Endothelial cell of hepatic sinusoid (primary cell): ENCODE measurements around the gene KRT79.

Experiments
- in situ Hi-C: cut with HindIII; loops from 2 replicates; pipeline ENCODE4 v1.10.0; 2017; ENCODE audit warnings: low sequenced_read_pairs

Gene KRT79

DNA sequence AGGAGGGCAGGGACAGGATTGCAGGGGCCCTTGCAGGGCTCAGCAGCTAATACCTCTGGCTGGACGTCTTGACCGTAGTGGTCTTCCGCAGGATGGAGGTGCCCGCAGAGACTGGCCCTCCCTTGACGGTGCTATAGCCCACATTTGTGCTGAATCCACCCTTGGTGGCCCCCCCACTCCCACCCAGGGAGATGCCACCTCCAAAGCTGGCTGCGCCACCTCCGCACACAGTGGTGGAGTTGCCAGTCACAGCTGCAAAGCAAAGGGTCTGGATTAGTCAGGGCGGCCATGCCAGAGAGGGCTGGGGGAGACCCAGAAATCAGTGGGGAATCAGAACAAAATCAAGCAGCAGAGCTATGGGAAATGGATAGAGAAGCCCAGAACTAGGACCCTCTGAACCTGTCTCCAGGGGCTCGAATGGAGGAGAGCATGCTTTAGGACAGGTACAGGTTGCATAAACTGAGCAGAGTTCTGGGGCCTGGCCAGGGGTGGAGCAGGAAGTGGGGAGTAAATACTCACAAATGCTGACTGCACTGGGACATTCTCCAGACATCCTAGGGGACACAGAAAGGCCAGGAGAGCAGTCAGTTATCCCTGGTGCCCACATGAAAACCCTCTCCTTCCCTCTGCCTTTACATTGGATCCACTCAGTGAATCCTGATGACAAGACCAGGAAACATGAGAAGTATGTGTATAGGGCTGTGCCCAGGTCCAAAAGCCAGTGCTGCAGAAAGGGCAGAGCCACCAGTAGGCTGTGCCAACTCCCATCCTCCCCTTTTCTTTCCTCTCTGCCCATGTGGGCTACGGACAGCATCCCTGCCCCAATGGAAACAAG lies 12.1 kb downstream of the KRT79 start:
- in situ Hi-C loops: loop anchor here (5.0 kb wide), 1 partner anchor 40 kb away; no protein-coding TSS in a partner anchor

DNA sequence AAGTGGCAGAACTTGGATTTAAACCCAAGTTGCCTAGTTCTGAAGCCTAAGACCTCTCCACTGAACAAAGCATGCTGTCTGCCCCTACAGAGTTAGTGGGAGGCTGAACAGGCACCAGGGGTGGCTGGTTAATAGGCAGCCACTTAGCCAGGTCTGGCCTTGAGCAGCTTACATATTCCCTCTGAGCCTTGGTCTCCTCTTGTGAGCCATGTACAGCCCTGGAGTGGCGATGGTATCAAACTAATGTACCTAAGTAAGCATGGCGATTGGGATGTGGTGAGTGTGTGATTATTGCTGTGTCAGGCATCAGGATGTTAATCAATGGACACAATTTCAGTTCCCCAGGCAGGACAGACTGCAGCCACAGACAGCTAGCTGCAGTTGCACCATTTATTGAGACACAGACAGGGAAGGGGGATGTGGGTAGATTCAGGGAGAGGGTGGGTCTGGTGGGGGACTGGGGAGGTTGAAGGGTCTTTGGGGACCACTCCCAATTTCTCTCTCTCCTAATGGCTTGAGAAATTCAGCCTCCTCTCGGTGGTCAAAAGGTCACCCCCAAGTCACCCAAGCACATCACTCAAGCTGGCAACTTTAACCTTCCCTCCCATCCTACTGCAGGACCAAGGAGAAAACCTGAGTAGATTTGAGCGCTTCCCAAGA lies 12.9 kb downstream of the KRT79 start:
- in situ Hi-C loops: loop anchor here (5.0 kb wide), 1 partner anchor 41 kb away; no protein-coding TSS in a partner anchor

DNA sequence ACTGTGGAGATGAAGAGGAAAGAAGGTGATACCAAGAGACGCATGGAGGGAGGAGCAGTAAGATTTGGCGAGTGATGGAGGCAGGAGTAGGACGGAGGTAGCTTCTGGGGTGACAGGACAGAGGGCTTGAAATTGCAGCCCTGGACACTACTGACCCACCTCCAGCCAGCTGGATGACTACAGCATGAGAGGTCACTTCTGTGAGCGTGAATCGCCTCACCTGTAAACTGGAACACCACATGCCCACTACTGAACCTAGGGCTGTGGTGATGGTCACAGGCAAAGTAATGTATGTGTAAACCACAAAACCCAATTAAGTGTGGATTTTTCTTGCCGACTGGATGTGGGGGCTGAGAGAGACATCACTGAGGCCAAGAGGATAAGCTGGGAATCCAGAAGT lies 13.6 kb downstream of the KRT79 start:
- in situ Hi-C loops: loop anchor here (5.0 kb wide), 1 partner anchor 42 kb away; no protein-coding TSS in a partner anchor

DNA sequence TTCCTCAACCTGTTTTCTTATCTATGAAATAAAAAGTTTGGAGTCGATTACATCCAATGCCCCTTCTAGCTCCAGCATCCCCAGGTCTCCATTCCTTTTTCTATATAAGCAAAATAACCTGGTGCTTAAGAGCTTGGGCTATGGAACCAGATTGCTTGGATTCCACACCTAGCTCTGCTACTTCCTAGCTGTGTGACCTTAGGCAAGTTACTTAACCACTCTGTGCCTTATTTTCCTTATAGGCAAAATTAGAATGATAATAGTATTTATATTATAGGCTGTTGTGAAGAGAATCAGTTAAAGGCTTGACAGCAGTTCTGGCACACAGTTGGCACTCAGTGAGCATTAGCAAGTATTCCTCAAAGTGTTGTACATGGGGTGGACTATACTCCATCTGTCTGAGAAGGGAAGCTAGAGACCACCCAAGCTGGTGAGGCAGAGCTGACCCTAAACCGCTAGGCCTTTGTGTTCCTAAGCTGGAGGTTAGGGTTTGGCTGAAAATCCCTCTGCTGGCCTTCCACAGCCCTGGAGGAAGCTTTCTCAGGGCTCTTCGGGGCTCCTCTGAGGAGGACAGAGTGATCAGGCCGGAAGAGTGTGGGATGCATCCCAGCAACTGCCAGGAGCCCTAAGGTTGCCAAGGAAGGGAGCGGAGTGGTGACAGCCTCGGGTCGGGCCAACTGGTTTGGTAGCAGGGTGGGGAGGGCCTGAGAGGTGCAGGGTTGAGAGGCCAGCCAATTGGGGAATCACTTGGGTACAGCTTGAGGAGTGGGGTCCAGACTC lies 14.2 kb downstream of the KRT79 start:
- in situ Hi-C loops: loop anchor here (5.0 kb wide), 1 partner anchor 42 kb away; no protein-coding TSS in a partner anchor

DNA sequence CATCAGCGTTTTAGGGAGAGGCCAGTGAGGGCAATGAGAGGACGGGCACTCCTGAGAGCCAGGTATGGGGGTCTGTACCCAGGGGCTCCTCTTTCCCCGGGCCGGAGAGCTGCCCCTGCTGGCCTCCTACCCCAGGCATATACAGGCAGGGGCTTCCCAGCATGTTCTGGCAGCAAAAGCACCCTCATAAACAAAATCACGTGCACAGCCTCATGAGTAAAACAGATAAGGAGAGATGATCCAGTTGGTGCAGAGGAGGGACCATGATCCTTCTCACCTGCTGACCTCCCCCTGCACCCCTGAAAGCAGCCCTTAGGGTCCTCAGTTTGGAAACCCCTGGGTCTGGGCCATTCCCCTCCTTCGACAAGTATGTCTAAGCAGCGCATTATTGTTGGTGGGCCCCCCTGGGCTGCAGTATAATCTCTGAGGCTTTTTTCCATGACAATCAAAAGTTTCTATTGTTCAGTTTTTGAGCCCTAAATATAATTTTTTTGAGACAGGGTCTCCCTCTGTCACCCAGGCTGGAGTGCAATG lies 15.2 kb downstream of the KRT79 start:
- in situ Hi-C loops: no loop called here

DNA sequence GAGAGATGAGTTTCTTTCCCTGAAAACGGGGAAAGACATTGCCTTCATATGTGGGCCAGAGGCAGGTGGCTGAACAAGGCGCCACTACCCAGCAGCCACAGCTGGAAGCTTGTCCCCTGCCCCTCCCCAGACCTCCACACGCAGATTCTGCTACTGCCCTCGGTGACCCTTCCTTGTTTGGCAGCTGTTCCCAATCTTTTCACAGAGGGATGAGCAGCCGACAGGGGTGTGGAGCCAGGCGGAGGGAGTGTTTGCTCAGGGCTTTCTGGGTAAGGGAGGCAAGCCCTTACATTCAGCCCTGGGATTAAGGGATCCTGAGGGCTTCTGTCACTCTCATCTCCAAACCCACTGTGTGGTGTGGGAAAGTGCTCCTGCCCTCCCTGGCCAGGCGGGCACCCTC lies 15.7 kb downstream of the KRT79 start:
- in situ Hi-C loops: no loop called here

GRCh38 chr12:52817699-52818238 lies 16.3 kb downstream of the KRT79 start:
- in situ Hi-C loops: no loop called here

GRCh38 chr12:52817003-52817698 lies 17.0 kb downstream of the KRT79 start:
- in situ Hi-C loops: no loop called here

DNA sequence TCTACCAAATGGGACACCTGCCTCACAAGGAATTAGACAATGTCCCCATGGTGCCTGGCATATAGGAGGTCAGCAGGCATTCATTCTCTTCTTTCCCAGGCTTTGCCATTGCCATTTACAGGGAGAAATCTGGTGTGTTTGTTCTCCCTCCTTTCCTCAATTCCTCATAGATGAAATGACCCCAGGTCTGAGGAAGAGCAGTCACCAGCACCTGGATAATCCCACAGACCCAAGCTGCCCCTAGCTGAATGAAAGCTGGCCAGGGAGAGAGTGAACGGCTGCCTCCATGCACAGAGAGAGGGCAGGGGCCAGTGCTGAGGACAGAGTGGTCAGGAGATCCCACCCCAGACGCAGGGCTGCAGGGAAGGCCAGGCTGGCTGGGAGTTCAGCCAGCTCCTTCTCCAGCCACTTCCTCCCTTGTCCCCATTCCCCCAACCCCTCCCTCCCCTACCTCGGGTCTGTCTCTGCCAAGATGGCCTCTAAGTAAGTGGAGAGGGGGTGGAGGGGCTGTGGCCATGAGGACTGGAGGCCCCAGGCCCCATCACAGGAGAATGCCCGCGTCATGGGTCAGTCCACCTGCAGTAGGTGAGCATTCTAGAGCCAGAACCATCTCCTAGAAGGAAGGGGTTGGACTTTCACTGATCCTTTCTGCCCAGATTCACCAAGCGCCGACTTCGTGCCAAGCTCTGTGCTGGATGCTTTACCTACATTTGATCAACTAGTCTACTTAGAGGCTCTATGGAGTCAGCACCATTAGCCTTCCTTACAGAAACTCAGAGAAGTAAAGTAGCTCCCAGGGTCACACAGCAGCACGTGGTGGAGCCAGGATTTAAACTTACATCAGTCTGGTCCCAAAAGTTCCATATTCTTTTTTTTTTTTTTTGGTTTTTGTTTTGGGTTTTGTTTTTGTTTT lies 18.2 kb downstream of the KRT79 start:
- in situ Hi-C loops: no loop called here

DNA sequence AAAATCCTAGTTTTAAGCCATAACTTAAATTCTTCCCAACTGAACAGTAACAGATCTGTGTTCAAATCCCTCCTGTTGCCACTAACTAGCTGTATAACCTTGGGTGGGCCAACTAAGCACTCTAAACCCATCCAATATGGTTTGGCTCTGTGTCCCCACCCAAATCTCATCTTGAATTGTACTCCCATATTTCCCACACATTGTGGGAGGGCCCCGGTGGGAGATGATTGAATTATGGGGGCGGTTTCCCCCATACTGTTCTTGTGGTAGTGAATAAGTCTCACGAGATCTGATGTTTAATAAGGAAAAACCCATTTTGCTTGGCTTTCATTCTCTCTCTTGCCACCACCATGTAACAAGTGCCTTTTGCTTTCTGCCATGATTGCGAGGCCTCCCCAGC lies 18.9 kb downstream of the KRT79 start:
- in situ Hi-C loops: no loop called here

GRCh38 chr12:52814710-52815155 lies 19.4 kb downstream of the KRT79 start:
- in situ Hi-C loops: no loop called here

DNA sequence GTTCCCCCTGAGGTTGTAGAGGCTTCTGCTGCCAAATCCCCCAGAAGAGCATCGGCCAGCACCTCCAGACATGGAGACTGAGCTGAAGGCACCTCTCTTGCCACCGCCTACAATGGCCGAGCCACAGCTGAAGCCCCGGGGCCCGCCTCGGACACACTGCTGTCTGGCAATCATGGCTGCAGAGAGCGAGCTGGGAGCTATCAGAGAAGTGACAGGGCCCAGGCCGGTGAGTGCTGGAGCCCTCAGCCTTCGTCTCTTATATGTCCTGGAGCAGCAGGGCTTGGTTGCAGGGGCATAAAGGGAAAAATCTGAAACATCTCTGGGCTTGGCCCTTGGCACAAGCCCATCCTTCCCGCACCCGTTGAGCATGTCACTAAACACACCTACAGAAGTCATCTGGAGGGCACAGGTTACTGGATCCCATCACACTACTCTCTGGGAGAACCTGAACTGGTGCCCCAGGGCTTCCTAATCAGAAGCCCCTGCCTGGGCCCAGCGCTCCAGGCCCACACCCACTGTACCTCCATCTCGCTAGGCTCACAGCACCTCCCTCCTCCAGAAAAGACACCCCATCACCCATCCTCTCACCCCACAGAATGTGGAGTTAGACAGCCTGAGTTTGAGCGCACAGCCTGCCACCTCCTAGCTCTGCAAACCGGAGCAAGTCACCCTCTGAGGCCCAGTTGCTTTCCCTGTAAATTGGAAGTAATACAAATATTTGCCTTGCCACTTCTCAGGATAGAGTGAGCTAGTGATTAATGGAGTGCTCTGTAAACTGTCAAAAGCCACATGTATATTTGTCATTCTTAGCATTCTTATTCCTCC lies 20.0 kb downstream of the KRT79 start, which contains the start of gene KRT4:
Gene KRT4, minus strand, starts transcription at position 232 of the 825 bp plus-strand sequence. Its CDS starts 58 bp downstream, at position 174.
- in situ Hi-C loops: no loop called here

- in situ Hi-C loops: no loop called here
Measured at GRCh38 chr12:52813203-52813819, 20.8 kb downstream of the KRT79 start.

- in situ Hi-C loops: no loop called here
Measured at GRCh38 chr12:52812749-52813148, 21.4 kb downstream of the KRT79 start.

GRCh38 chr12:52812073-52812400 lies 22.1 kb downstream of the KRT79 start:
- in situ Hi-C loops: no loop called here

- in situ Hi-C loops: no loop called here
Measured at GRCh38 chr12:52811191-52812072, 22.7 kb downstream of the KRT79 start.

DNA sequence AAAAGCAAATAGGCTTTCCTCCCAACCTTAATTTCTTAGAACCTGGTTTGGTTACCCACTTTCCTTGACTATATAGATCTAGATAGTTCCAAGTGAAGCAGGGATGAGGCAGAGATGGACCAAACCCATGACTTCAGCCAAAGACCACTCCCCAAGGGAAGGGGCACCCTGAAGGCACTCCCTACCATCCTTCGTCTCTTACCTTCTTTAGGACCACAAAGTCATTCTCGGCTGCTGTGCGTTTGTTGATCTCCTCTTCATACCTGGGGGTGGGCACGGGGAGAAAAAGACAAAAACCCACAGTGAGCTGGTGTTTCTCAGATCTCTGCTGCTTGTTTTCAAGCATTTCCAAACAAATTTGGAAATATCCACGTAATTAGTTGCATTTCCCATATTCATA lies 23.6 kb downstream of the KRT79 start:
- in situ Hi-C loops: no loop called here
